NCI-H2029 (cell line): ENCODE results near the gene DIP2B.
"Not testable (repeated sequence)": the region's sequence is repeated elsewhere in the genome, so short reads cannot be mapped to it uniquely, and the experiment has no call there.

Source experiments
- DNase-seq: peaks from one replicate; lab custom pipeline; 2025; lab: John Stamatoyannopoulos, UW

The DIP2B gene, protein sequence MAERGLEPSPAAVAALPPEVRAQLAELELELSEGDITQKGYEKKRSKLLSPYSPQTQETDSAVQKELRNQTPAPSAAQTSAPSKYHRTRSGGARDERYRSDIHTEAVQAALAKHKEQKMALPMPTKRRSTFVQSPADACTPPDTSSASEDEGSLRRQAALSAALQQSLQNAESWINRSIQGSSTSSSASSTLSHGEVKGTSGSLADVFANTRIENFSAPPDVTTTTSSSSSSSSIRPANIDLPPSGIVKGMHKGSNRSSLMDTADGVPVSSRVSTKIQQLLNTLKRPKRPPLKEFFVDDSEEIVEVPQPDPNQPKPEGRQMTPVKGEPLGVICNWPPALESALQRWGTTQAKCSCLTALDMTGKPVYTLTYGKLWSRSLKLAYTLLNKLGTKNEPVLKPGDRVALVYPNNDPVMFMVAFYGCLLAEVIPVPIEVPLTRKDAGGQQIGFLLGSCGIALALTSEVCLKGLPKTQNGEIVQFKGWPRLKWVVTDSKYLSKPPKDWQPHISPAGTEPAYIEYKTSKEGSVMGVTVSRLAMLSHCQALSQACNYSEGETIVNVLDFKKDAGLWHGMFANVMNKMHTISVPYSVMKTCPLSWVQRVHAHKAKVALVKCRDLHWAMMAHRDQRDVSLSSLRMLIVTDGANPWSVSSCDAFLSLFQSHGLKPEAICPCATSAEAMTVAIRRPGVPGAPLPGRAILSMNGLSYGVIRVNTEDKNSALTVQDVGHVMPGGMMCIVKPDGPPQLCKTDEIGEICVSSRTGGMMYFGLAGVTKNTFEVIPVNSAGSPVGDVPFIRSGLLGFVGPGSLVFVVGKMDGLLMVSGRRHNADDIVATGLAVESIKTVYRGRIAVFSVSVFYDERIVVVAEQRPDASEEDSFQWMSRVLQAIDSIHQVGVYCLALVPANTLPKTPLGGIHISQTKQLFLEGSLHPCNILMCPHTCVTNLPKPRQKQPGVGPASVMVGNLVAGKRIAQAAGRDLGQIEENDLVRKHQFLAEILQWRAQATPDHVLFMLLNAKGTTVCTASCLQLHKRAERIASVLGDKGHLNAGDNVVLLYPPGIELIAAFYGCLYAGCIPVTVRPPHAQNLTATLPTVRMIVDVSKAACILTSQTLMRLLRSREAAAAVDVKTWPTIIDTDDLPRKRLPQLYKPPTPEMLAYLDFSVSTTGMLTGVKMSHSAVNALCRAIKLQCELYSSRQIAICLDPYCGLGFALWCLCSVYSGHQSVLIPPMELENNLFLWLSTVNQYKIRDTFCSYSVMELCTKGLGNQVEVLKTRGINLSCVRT (N-terminal part only)

DNA sequence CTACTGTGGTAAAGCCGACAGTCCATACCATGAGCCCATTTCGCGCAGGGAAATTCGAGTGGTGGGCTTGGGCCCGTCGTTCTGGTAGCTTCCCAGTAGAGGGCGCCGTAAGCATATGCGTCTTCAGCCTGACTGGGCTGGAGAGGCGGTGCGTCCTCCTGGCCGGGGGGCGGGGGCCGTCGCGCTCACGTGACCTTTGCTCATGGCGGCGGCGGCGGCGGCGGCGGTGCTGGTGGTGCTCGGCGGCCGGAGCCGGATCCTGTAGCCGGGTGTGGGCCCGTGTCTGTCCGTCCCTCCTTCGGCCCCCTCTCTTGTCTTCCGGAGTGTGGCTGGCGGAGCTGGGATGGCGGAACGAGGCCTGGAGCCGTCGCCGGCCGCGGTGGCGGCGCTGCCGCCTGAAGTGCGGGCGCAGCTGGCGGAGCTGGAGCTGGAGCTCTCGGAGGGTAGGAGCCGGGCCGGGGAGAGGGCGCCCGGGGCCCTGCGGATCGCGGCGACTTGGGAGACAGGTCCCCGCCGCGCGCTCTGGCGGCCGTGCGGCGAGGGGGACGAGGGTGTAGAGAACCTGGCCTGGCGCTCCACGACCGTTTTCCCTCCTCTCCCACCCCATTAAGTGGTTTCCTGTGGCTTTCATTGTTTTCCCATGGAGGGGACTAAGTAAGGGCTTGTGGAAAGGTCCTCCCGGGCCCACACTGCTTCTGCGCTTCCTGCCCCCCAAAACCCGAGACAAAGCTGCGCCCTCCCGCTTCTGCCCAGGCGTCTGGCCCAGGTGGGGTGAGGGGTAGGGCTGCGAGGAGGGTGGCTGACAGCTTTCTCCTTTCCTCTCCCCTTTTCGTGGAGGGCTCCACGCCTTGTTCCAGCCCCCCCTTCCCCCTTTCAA, at the start of gene DIP2B:
DIP2B (plus strand) TSS at position 188 of the 877 bp plus-strand sequence; CDS start at position 344, 156 bp downstream.
- DNase-seq: peak; percentile 92

DNA sequence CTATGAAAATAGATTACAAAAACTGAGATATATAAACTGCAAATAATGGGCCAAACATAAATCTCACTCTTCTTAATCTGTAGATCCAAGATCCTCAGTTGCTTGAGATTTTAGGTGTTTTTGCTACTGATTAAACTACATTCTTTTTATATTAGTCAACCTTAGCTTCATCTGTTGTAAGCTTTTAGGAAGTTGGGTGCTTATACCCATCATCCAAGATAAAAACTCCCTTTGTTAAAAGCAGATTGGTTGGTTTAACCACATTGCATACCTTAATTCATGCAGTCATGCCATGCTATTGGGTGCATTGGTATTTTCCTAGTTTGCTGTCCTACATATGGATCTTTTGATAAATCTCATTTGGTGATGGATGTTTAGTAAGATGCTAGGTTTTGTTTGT, 46.2 kb upstream of the DIP2B start:
- no peak for DNase-seq

DNA sequence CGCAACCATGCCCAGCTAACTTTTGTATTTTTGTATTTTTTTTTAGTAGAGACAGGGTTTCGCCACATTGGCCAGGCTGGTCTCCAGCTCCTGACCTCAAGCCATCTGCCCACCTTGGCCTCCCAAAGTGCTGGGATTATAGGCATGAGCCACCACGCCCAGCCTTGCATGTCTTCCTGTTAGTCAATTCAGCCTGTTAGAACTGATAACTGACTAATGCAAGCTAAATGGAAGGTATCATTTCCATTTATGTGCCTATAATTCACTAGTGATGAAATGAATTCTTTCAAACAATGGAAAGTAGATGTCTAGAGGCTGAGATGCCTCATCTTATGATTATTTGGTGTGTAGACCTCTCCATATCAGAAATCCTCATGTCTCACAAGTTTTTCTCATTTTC, 37.3 kb upstream of the DIP2B start:
- DNase-seq: no peak

DNA sequence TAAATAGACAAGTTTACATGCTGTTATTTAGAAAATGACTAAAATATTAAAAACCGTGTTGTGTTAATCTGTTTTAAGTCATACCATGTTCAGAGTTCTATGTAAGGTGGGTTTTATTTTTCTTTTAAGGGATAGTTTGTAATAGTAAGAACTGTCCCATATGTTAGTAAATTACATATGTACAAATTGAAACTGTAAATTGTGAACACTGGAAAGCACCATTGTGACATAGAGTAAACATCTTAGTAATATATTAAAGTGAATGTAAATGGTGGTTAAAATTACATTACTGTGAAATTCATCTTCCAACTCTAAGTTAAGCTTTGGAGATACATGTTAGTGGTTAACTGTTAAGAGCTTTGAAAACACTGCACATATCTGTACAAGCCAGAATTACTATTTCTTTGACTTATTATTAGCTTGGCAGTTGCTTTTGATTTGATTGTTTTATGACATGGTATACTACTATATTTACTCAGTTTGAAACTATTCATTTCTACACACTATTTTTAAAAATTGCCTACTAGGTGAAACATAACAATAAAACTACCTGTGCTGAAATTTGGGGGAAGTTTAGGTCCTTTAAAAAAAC, 27.4 kb upstream of the DIP2B start:
- no peak for DNase-seq

DNA sequence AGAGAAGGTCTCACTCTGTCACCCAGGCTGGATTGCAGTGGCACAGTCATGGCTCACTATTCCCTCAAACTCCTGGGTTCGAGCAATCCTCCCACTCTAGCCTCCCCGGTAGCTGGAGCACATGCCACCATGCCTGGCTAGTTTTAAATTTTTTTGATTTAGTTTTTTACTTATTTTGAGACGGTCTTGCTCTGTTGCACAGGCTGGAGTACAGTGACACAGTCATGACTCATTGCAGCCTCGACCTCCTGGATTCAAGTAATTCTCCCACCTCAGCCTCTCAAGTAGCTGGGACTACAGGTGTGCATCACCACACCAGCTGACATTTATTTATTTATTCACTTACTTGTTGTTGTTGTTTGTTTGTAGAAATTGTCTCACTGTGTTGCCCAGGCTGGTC, 22.2 kb upstream of the DIP2B start:
- no peak for DNase-seq

DNA sequence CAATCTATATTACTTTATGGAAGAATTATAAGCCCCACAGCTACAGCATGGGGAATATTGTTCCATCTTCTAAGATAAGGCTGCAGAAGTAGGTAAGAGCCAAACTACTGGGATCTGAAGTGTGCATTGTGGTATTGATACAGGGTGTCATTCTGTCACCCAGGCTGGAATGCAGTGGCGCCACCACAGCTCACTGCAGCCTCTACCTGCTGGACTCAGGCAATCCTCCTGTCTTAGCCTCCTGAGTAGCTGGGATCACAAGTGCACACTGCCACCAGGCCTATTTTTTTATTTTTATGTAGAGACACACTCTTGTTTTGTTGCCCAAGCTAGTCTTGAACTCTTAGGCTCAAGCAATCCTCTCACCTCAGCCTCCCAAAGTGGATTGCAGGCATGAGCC, 21.3 kb upstream of the DIP2B start:
- DNase-seq: no peak

DNA sequence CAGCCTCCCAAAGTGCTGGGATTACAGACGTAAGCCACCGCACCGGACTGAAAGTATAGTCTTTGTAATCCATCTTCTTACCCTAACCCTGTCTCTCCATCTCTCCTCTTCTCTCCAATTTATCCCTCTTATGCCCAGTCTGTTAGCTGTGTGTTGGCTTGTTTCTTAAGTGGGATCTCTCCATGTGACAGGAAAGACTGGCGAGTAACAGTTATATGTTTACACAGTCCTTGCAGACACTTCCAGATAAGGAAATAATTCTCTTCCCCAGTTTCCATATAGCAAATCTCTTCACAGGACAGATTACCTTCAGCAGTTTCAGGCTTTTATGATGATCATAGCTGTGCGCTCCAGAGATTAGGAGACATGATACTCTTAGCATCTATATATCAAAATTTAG, 16.0 kb upstream of the DIP2B start:
- peak; percentile 35 for DNase-seq

DNA sequence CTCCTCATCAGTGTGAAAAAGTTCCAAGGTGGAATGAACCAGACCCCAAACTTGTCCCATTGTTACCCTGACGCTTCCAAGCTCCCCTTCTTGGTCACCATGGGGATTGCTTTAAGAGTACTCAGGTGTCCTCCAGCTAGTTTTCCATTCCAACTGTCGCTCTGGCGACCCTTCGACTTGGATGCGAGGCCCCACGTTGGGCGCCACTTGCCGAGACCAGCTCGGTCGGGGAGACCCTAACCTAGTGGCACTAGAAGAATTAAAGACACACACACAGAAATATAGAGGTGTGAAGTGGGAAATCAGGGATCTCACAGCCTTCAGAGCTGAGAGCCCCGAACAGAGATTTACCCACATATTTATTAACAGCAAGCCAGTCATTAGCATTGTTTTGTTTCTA, 6.7 kb upstream of the DIP2B start:
- DNase-seq: not testable (repeated sequence)

DNA sequence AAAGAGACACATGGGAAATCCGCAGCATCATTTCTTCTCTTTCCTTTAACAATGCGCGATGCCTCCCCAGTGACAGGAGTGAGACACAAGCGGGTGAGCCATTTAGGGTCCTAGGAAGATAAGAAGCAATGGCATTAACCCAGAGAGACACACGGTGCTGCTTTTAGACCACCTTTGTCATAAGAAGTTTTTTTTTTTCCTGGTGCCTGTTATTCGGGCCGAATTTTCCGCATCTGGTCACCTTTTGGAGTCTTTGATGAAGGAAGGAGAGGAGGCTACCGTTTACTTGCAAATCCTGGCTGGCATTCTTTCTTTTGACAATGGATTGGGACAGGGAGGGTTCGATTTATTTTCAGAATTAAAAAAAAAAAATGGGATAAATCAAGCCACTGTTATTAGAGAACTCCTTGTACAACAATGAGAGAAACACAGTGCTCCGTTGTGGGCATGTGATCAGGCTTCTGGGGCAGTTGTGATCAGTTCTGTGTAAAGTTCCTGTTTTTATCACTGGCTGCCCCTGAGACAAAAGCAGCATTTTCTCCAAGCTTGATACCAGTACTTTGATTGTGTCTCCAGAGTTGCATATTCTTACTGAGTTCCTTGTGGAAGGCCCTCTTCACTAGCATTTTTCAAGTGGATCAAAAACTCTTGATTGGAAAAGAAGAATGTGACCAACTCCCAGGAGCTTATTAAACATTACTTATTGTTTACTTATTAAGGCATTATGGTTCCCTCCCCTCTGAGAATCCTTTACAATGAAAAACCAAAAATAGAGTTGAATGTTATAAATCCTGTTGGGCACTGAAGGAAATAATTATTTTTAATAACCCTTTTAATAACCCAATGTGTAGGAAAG, 1.1 kb downstream of the DIP2B start:
- DNase-seq: no peak

DNA sequence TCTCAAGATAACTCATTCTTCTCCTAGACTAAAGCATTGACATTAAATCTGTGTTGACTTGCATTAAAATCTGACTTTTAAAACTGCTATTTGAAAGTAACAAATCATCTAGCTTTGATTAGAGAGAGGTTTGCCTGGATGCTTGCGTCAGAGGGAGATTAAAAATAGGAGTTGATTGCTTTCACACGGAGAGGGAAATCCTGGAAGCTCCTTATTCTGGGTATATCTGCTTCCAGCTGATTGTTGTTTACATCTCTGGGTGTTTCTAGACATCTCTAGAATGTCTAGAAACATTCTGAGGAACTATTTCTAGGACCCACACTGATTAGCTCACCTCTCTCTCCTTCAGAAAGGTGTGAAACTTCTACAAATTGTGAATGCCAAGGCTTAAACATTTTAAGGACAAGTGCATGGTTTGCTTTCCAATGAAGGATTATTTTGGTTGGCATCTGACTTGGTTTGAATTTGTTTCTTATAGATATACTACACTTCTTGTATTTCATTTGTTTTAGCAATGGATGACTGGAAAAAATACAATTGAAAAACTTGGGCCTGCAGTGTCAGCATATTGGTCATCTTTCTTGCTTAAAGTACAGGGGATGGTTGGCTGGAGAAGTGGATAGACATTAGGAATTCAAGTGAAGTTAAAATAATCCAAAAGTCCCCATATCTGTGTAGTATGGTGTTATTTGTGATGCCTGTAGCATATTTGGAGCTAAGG, 2.1 kb downstream of the DIP2B start:
- DNase-seq: no peak

DNA sequence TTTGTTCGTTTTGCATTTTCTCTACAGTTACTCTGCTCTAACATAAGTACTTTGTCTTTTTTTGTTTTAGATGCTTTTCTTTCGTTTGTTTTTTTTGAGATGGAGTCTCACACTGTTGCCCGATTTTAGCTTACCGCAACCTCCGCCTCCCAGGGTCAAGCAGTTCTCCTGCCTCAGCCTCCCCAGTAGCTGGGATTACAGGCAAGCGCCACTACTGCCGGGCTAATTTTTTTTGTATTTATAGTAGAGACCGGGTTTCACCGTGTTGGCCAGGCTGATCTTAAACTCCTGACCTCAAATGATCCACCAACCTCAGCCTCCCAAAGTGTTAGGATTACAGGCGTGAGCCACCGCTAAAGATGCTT, 2.7 kb downstream of the DIP2B start:
- DNase-seq: no peak

DNA sequence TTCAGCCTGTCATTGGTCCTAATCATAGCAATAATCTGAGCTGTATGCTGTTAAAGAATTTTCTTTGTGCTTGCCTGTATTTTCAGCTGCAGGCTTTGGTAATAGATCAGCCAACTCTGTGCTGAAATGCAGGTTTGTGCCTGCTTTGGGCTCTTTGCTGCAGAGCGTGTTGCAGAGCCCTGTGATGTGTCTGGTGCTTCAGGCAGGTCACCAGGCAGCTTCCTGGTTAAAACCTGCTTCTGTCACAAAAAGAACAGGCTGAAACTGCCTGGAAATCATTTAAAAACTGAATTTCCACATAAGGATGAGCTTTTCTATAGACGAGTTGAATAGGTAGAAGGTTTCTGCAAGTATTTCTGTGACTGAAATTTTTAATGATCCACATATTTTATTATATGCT, 3.1 kb downstream of the DIP2B start:
- DNase-seq: no peak

DNA sequence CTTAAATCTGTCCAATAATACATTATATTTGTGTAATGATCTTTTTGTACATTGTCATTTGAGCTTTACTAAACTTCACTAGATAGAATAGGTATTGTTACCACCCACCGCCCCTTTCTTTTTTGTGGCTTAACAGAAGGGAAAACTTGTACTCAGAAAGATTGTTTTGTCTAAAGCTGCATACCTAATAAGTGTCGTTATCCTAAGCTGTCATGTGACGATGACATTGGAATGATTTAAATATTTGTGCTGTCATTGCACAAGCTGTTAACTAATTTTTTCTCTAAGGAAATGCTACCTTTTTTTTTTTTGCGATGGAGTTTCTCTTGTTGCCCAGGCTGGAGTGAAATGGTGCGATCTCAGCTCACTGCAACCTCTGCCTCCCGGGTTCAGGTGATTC, 3.6 kb downstream of the DIP2B start:
- no peak for DNase-seq

DNA sequence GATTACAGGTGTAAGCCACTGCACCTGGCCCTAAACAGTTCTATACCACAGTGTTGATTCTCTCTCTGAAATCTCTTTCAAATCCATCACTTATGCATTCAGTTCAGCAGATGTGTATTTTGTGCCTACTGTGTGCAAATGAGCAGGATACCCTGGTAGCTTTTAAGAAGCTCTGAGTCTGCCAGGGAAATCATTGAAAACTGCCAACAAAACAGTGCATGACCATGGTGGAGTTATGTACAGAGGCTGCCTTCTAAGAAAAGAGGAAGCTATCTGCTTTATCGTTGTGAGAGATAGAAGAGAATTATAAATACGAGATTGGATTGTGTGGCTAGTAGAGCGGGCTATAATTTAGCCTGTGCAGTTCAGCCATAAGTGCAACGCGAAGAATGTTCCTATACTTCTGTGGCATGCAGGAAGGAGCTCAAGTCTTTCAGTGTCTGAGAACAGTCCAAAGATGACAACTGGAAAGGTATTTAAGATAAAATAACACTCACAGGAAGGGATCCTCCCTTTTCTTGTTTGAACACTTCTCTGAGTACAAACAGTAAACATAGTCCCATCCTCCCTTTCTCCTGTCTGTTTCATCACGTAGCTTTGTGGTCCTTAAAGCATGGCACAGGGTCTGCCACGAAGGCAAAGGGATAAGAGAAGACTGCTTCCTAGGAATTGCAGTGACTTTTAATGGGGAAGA, 4.3 kb downstream of the DIP2B start:
- DNase-seq: no peak

DNA sequence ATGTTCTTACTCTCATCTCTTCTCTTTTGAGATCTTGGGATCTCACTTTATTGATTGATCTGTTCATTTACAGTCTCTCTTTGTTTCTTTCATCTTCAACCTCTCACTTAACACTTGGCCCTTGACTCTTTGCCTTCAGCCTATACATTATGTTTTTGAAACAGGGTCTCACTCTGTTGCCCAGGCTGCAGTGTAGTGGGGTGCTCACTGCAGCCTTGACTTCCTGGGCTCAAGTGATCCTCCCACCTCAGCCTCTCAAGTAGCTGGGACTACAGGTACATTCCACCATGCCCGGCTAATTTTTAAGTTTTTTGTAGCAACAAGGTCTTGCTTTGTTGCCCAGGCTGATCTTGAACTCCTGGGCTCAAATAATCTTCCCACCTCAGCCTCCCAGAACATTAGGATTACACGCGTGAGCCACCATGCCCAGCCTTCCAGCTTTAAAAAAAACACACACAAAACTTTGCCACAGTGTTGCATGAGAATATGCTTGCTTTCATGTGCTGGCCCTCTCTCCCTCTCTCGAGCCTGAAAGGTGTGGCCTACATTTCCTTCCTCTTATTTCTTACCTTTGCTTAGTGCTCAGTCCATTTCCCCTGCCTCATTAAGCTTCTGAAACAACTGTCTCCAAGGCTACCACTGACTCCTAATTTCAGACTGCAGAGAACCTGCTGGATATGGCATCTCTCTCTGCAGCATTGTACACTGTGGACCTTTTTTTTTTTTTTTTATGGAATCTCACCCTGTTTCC, 9.9 kb downstream of the DIP2B start:
- DNase-seq: no peak

DNA sequence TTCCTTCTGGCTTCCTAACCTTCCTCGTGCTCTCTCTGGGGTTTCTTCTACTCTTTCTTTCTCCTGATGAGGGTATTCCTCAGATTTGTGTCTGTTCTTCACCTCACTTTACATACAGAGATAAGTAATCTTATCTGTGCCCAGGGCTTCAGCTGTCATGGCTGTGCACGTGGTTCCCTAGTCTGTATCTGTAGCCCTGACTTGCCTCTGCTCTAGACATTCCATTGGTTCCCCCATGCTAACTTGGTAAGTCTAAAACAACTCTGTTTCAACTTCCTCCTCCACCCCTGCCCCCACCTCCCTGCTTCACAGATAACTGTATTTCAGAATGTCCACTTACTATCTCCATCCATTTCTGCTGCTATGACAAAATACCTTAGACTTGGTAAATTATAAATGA, 10.8 kb downstream of the DIP2B start:
- DNase-seq: no peak

DNA sequence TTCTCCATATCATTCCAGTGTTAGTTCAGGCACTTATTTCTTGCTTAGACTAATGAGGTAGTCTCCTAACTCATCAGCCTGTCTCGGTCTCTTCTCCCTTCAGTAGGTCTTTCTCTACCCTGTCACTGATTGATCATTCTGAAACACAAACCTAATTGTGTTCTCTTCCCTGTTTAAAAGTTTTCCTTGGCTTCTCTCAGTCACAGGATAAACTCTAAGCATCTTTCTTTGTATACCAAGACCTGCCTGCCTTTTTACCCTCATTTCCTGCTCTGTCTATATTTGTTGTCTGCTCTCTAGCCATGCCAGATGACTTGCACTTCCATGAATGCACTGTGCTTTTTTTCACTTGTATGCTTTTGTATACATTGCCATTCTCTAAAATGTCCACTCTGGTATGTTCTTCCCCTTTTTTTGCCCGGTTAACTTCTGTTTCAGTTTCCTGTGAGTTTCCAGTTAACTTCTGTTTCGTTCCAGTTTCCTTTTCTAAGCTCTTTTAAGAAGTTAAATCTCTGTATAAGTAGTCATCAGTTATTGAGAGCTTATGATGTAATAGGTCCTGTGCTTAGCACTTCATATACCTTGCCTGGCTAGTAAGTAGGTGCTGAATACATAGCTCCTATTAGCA, 12.8 kb downstream of the DIP2B start:
- DNase-seq: no peak

DNA sequence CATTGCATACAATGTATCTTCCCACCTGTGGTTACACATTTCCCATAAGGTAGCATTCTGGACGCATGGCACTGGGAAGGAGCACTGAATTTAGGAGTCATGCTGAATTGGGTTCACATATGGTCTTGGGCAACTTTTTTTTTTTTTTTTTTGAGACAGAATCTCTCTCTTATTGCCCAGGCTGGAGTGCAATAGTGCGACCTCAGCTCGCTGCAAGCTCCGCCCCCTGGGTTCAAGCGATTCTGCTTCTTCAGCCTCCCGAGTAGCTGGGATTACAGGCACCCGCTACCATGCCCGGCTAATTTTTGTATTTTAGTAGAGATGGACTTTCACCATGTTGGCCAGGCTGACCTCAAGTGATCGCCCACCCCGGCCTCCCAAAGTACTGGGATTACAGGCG, 13.3 kb downstream of the DIP2B start:
- no peak for DNase-seq
